Fibroblast of skin of right biceps (primary cell): ENCODE results near the gene IQGAP2.
"Not testable (repeated sequence)": the region's sequence is repeated elsewhere in the genome, so short reads cannot be mapped to it uniquely, and the experiment has no call there.

Experiments used
- DNase-seq: peaks from one replicate; pipeline ENCODE4 v3.0.0-alpha.2; 2013

Gene IQGAP2

GRCh38 chr5:76673125-76673524 is 270.0 kb downstream of the IQGAP2 start:
- DNase-seq, result no peak

GRCh38 chr5:76674330-76675066 is 271.4 kb downstream of the IQGAP2 start:
- no peak for DNase-seq

GRCh38 chr5:76675364-76675763 is 272.3 kb downstream of the IQGAP2 start:
- no peak for DNase-seq

- DNase-seq, result no peak
Measured at GRCh38 chr5:76677849-76678472, 274.9 kb downstream of the IQGAP2 start.

GRCh38 chr5:76679231-76679630 is 276.1 kb downstream of the IQGAP2 start:
- peak; percentile 42 for DNase-seq

GRCh38 chr5:76680826-76681225 is 277.7 kb downstream of the IQGAP2 start:
- not testable (repeated sequence) for DNase-seq

GRCh38 chr5:76681287-76681686 is 278.2 kb downstream of the IQGAP2 start:
- DNase-seq, result no peak

GRCh38 chr5:76682387-76682786 is 279.3 kb downstream of the IQGAP2 start:
- peak; percentile 49 for DNase-seq

- DNase-seq, result peak; percentile 36
Measured at GRCh38 chr5:76683816-76684731, 281.0 kb downstream of the IQGAP2 start.

GRCh38 chr5:76684756-76685519 is 281.9 kb downstream of the IQGAP2 start:
- peak; percentile 40 for DNase-seq

- no peak for DNase-seq
Measured at GRCh38 chr5:76685704-76686103, 282.6 kb downstream of the IQGAP2 start.

- DNase-seq, result peak; percentile 21
Measured at GRCh38 chr5:76688212-76688611, 285.1 kb downstream of the IQGAP2 start.

GRCh38 chr5:76688836-76689235 is 285.8 kb downstream of the IQGAP2 start:
- DNase-seq, result peak; percentile 48

- peak; percentile 99 for DNase-seq
Measured at GRCh38 chr5:76689321-76690036, 286.4 kb downstream of the IQGAP2 start.

GRCh38 chr5:76690037-76690679 is 287.1 kb downstream of the IQGAP2 start:
- DNase-seq, result no peak

- DNase-seq, result peak; percentile 75
Measured at GRCh38 chr5:76690704-76691466, 287.8 kb downstream of the IQGAP2 start.

- peak; percentile 94 for DNase-seq
Measured at GRCh38 chr5:76691467-76692273, 288.6 kb downstream of the IQGAP2 start.

GRCh38 chr5:76692274-76692540 is 289.1 kb downstream of the IQGAP2 start:
- no peak for DNase-seq

- no peak for DNase-seq
Measured at GRCh38 chr5:76692651-76693050, 289.6 kb downstream of the IQGAP2 start.

GRCh38 chr5:76693141-76693540 is 290.1 kb downstream of the IQGAP2 start:
- DNase-seq, result no peak
